ENCODE measurements around the gene CAMSAP2. TPM values are rescaled to one million over a fixed set of nuclear protein-coding genes. Genes with fewer than 3 reads are reported as not detected.

The CAMSAP2 gene
- total RNA-seq, 1 experiment from 2014 or later = 20.7 TPM

DNA sequence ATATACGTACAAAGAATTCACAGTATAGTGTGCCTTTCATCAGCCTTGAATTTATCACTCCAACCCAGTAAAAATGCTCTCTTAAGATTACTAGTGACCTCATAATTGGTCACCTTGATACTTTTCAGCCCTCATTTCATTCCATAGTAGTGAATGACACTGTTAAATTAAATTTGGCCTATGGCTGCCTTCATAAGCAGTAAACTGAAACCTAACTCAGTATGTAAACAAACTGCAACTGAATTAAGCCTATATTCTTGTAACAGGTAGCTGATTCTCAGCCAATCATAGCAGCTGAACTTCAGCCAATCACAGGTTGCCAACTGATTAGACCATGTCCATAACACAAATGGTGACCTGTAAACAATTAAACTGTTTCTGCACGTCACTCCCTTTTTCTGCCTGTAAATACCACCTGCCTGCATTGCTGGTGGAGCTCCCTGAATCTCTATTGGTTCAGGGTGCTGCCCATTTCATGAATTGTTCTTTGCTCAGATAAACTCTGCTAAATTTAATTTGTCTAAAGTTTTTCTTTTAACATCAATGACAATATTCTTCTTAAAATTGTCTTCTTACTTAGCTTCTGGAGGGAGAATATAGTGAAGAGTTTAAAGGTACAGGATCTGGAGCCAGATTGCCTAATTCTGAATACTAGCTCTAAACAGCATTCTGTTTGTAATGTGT lies 24.0 kb upstream of the CAMSAP2 start (continued):
- TF ChIP-seq CTCF (IDR thresholded peaks at IDR 0.05) (no peak), KAT7 (CRISPR knock-in tag; IDR thresholded peaks at IDR 0.05; ENCODE audit: borderline replicate concordance) (no peak)
- TF ChIP-seq, protein P1, sequence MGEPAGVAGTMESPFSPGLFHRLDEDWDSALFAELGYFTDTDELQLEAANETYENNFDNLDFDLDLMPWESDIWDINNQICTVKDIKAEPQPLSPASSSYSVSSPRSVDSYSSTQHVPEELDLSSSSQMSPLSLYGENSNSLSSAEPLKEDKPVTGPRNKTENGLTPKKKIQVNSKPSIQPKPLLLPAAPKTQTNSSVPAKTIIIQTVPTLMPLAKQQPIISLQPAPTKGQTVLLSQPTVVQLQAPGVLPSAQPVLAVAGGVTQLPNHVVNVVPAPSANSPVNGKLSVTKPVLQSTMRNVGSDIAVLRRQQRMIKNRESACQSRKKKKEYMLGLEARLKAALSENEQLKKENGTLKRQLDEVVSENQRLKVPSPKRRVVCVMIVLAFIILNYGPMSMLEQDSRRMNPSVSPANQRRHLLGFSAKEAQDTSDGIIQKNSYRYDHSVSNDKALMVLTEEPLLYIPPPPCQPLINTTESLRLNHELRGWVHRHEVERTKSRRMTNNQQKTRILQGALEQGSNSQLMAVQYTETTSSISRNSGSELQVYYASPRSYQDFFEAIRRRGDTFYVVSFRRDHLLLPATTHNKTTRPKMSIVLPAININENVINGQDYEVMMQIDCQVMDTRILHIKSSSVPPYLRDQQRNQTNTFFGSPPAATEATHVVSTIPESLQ (CRISPR knock-in tag; IDR thresholded peaks at IDR 0.05) = no peak

DNA sequence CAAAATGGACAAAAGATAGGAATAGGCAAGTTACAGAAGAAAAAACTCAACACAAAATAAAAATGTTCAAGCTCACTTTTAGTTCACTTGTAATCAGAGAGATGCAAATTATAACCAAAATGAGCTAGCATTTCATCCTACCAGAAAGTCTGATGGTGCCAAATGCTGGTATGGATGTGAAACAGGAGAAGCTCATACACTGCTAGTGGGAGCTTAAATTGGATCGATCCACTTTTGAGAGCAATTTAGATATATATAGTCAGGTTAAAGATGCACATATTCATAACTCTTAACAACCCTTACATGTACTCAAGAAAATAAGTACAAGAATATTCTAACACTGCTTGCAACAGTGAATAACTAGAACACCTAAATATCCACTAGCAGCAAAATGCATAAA lies 18.5 kb upstream of the CAMSAP2 start:
- TF ChIP-seq ATF1 (CRISPR knock-in tag; IDR thresholded peaks at IDR 0.05) (no peak), MXD4 (CRISPR knock-in tag; IDR thresholded peaks at IDR 0.05; ENCODE audit: borderline replicate concordance) (no peak), TEAD1 (CRISPR knock-in tag; IDR thresholded peaks at IDR 0.05) (no peak), KAT7 (CRISPR knock-in tag; IDR thresholded peaks at IDR 0.05; ENCODE audit: borderline replicate concordance) (no peak), FOXJ3 (CRISPR knock-in tag; IDR thresholded peaks at IDR 0.05; ENCODE audit: borderline replicate concordance) (no peak), GABPB1 (CRISPR knock-in tag; IDR thresholded peaks at IDR 0.05) (no peak), MYBL2 (CRISPR knock-in tag; IDR thresholded peaks at IDR 0.05) (no peak), AR (CRISPR knock-in tag; IDR thresholded peaks at IDR 0.05) (no peak), HMGXB4 (CRISPR knock-in tag; IDR thresholded peaks at IDR 0.05) (no peak), ELF4 (CRISPR knock-in tag; IDR thresholded peaks at IDR 0.05; ENCODE audit: low read depth) (no peak), GRHL2 (CRISPR knock-in tag; IDR thresholded peaks at IDR 0.05; ENCODE audit: insufficient replicate concordance, severe bottlenecking) (no peak)
- TF ChIP-seq, protein P2, sequence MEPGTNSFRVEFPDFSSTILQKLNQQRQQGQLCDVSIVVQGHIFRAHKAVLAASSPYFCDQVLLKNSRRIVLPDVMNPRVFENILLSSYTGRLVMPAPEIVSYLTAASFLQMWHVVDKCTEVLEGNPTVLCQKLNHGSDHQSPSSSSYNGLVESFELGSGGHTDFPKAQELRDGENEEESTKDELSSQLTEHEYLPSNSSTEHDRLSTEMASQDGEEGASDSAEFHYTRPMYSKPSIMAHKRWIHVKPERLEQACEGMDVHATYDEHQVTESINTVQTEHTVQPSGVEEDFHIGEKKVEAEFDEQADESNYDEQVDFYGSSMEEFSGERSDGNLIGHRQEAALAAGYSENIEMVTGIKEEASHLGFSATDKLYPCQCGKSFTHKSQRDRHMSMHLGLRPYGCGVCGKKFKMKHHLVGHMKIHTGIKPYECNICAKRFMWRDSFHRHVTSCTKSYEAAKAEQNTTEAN (CRISPR knock-in tag; IDR thresholded peaks at IDR 0.05) = no peak
- TF ChIP-seq, protein P3, sequence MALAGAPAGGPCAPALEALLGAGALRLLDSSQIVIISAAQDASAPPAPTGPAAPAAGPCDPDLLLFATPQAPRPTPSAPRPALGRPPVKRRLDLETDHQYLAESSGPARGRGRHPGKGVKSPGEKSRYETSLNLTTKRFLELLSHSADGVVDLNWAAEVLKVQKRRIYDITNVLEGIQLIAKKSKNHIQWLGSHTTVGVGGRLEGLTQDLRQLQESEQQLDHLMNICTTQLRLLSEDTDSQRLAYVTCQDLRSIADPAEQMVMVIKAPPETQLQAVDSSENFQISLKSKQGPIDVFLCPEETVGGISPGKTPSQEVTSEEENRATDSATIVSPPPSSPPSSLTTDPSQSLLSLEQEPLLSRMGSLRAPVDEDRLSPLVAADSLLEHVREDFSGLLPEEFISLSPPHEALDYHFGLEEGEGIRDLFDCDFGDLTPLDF (CRISPR knock-in tag; IDR thresholded peaks at IDR 0.05) = no peak
- TF ChIP-seq, protein P4, sequence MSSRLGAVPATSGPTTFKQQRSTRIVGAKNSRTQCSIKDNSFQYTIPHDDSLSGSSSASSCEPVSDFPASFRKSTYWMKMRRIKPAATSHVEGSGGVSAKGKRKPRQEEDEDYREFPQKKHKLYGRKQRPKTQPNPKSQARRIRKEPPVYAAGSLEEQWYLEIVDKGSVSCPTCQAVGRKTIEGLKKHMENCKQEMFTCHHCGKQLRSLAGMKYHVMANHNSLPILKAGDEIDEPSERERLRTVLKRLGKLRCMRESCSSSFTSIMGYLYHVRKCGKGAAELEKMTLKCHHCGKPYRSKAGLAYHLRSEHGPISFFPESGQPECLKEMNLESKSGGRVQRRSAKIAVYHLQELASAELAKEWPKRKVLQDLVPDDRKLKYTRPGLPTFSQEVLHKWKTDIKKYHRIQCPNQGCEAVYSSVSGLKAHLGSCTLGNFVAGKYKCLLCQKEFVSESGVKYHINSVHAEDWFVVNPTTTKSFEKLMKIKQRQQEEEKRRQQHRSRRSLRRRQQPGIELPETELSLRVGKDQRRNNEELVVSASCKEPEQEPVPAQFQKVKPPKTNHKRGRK (CRISPR knock-in tag; IDR thresholded peaks at IDR 0.05; ENCODE audit: borderline replicate concordance) = no peak
- TF ChIP-seq, protein P5, sequence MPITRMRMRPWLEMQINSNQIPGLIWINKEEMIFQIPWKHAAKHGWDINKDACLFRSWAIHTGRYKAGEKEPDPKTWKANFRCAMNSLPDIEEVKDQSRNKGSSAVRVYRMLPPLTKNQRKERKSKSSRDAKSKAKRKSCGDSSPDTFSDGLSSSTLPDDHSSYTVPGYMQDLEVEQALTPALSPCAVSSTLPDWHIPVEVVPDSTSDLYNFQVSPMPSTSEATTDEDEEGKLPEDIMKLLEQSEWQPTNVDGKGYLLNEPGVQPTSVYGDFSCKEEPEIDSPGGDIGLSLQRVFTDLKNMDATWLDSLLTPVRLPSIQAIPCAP (CRISPR knock-in tag; IDR thresholded peaks at IDR 0.05) = no peak
- TF ChIP-seq, protein P6, sequence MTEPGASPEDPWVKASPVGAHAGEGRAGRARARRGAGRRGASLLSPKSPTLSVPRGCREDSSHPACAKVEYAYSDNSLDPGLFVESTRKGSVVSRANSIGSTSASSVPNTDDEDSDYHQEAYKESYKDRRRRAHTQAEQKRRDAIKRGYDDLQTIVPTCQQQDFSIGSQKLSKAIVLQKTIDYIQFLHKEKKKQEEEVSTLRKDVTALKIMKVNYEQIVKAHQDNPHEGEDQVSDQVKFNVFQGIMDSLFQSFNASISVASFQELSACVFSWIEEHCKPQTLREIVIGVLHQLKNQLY (CRISPR knock-in tag; IDR thresholded peaks at IDR 0.05) = no peak
- H3K27me3 Mint-ChIP-seq (ENCODE audit: low read depth) = no peaks in the 10 kb centered on the region
- POLR2A ChIA-PET = interaction anchor here (0.5 kb wide), 1 partner anchor 47 kb away, joined by 3 read pairs; no protein-coding TSS in a partner anchor
- H3K27ac Mint-ChIP-seq = no peak overlapping the region
- DNase-seq (ENCODE audit: low spot score) = no peak
- no peak for ATAC-seq
- H3K4me3 Mint-ChIP-seq = no peak overlapping the region
- CTCF ChIA-PET = interaction anchor here (0.6 kb wide), 1 partner anchor 98 kb away, joined by 3 read pairs; no protein-coding TSS in a partner anchor
- no peaks in the 10 kb centered on the region for H3K4me1 Mint-ChIP-seq
- H3K9me3 Mint-ChIP-seq = no peaks in the 10 kb centered on the region
- no peaks in the 10 kb centered on the region for H3K36me3 Mint-ChIP-seq
